Spleen (tissue), 11 donors: ENCODE measurements around the gene ABTB2. TPM values are rescaled to one million over a fixed set of nuclear protein-coding genes. Genes with fewer than 3 reads are reported as not detected.

Experiments
- DNase-seq: peaks from one replicate; pipeline ENCODE4 v3.0.0-alpha.2; 2020
- H3K27ac ChIP-seq, 8 donors: fragments of 200-600 bp; sonication (generic) in 7 of 8; 1 replicate in 4 of 8; 2 replicates in 4 of 8; pipeline versions ENCODE4 v1.5.0 to v1.8.0; 2016 to 2021; ENCODE audit warnings: inconsistent platforms in 4 of 8, mild to moderate bottlenecking in 4 of 8, moderate library complexity in 1 of 8
- H3K27me3 ChIP-seq, 7 donors: fragments of 200-600 bp; sonication (generic) in 6 of 7; replicated peaks in 1 of 7; 1 replicate in 4 of 7; 2 replicates in 3 of 7; pipeline versions ENCODE4 v1.5.0 to v1.8.0; 2016 to 2021; ENCODE audit warnings: inconsistent platforms in 3 of 7, mild to moderate bottlenecking in 1 of 7
- H3K36me3 ChIP-seq, 6 donors: fragments of 200-600 bp; sonication (generic) in 5 of 6; 1 replicate in 4 of 6; 2 replicates in 2 of 6; pipeline versions ENCODE4 v1.5.0 to v1.8.0; 2016 to 2021; ENCODE audit warnings: inconsistent platforms in 2 of 6
- H3K4me1 ChIP-seq, 6 donors: fragments of 200-600 bp; sonication (generic) in 5 of 6; 1 replicate in 3 of 6; 2 replicates in 3 of 6; pipeline versions ENCODE4 v1.5.0 to v1.8.0; 2016 to 2021; ENCODE audit warnings: inconsistent platforms in 3 of 6
- H3K4me3 ChIP-seq, 8 donors: fragments of 200-600 bp; sonication (generic) in 7 of 8; 1 replicate in 4 of 8; 2 replicates in 4 of 8; pipeline versions ENCODE4 v1.5.0 to v1.8.0; 2016 to 2021; ENCODE audit warnings: inconsistent platforms in 4 of 8, mild to moderate bottlenecking in 4 of 8, moderate library complexity in 2 of 8
- H3K9me3 ChIP-seq, 8 donors: fragments of 200-600 bp; sonication (generic) in 7 of 8; 1 replicate in 4 of 8; 2 replicates in 4 of 8; pipeline versions ENCODE4 v1.5.0 to v1.8.0; 2016 to 2021; ENCODE audit warnings: inconsistent platforms in 4 of 8
- POLR2A ChIP-seq, 3 donors: fragments of 450-650 bp; IDR thresholded peaks; one replicate each; pipeline ENCODE4 v1.5.1; 2017; ENCODE audit warnings: antibody characterized with exemption in 3 of 3, mild to moderate bottlenecking in 1 of 3
- POLR2AphosphoS5 ChIP-seq, 3 donors: sonication (generic); formaldehyde crosslinking; IDR thresholded peaks; one replicate each; pipeline ENCODE4 v1.5.1; 2017; ENCODE audit warnings: antibody characterized with exemption in 3 of 3
- WGBS, 5 donors: extraction: QIAGEN DNeasy Blood & Tissue Kit in 3 of 5; methylation state at CpG; one replicate each; pipeline versions ENCODE4 v1.1.5 to v1.1.7; 2013 to 2018; 5-methylcytosine and 5-hydroxymethylcytosine counted together
- intact Hi-C: fragments of 100-400 bp; cut with DNase I; formaldehyde crosslinking; loops from one replicate; pipeline ENCODE4 v1.15.0; 2023; ENCODE audit warnings: low total_unique reads
- polyA plus RNA-seq, 3 donors: library from polyadenylated mRNA; stranded (reverse); fragments of 200-250 nt; gene quantifications; one replicate each; pipeline ENCODE4 v1.2.1, GENCODE V29; 2013
- total RNA-seq, 7 donors: library from RNA; depleted of rRNA in 3 of 7; stranded (reverse); fragments of >200 nt in 3 of 7; fragmentation: NEBNext Ultra II Directional in 4 of 7; extraction: Animal tissue kit (Norgen Biotek cat#: 25700) in 4 of 7; gene quantifications; one replicate each; pipeline versions ENCODE4 v1.1.0 to v1.2.1, GENCODE V29; 2016 to 2021
- TF ChIP-seq, protein P1 (sequence below), 11 experiments: fragments of 200-600 bp in 7 of 11; fragments of 450-650 bp in 4 of 11; sonication (generic) in 4 of 11; IDR thresholded peaks in 8 of 11; conservative IDR thresholded peaks in 3 of 11; 1 replicate in 7 of 11; 2 replicates in 4 of 11; pipeline versions ENCODE4 v1.4.0 to v1.8.0; 2016 to 2021; ENCODE audit warnings: antibody characterized with exemption in 11 of 11, inconsistent platforms in 4 of 11, mild to moderate bottlenecking in 1 of 11
- donor health status: healthy with polysubstance abuse.
- donor health status: DM: no; HTN: no; CAD: no; lungs with moderate emphysema.
- donor health status: DM: no; HTN: no; CAD: no.
- donor health status: Bipolar disorder and iron deficiency.
- donor health status: healthy.
- donor health status: DM: no; HTN: no; CAD: no.
- donor health status: DM: yes; HTN: yes; CAD: no.

Gene ABTB2
- total and polyA plus RNA-seq, 10 donors = 0.41 to 2.9 (median 1.7) TPM

DNA sequence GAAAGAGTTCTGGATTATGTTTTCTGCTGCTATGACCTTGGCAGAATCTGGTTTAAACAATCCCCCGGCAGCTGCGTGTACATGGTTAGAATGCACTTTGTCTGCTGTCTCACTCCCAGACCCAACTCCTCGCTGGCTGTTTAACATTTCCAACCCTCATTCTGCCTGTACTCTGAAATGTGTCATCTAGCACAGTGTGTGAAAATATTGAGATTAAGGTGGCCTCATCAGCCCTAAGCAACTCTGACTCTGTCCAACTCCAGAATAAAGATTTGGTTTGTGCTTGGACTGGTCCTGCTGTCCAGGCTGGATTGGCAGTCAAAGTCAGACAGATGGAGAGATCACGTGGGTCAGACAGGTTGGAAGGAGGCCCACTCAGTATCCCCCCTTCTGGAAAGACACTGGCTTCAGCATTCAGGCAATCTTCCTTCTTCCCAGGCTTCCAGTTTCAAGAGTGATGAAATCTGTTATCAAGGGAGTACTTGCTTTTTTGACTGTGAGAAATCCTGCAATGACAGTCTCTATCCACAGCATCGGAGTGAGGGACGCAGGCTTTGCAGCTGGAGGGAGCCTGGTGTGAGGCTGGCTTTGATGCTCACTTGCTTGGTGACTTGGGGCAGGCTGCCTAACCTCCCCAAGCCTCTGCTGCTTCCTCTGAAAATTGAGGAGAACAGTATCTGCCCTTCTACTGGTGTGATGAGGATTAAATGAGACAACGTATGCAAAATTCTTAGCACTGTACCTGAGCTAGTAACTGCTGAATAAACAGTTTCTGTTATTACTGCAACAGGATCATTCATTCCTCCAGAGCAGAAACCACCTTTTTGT lies 29.8 kb downstream of the ABTB2 start:
- Histone ChIP-seq H3K4me3 (no peak overlapping the region), H3K27me3 (no peaks in the 10 kb centered on the region), H3K4me1 (no peaks in the 10 kb centered on the region), H3K36me3 (no peaks in the 10 kb centered on the region), H3K9me3 (no peaks in the 10 kb centered on the region), H3K27ac (no peak overlapping the region)
- 76 to 89% (median 80%) methylated on average over 7 of the region's 7 CpGs for WGBS, 5 donors
- TF ChIP-seq POLR2A (IDR thresholded peaks at IDR 0.05) (no peak), POLR2AphosphoS5 (IDR thresholded peaks at IDR 0.05) (no peak)
- TF ChIP-seq, protein P1, sequence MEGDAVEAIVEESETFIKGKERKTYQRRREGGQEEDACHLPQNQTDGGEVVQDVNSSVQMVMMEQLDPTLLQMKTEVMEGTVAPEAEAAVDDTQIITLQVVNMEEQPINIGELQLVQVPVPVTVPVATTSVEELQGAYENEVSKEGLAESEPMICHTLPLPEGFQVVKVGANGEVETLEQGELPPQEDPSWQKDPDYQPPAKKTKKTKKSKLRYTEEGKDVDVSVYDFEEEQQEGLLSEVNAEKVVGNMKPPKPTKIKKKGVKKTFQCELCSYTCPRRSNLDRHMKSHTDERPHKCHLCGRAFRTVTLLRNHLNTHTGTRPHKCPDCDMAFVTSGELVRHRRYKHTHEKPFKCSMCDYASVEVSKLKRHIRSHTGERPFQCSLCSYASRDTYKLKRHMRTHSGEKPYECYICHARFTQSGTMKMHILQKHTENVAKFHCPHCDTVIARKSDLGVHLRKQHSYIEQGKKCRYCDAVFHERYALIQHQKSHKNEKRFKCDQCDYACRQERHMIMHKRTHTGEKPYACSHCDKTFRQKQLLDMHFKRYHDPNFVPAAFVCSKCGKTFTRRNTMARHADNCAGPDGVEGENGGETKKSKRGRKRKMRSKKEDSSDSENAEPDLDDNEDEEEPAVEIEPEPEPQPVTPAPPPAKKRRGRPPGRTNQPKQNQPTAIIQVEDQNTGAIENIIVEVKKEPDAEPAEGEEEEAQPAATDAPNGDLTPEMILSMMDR (IDR thresholded peaks at IDR 0.05 in 8 of 11, conservative IDR thresholded peaks at IDR 0.05 in 3 of 11) = no peak
- no peak for DNase-seq
- intact Hi-C loops = no loop called here

DNA sequence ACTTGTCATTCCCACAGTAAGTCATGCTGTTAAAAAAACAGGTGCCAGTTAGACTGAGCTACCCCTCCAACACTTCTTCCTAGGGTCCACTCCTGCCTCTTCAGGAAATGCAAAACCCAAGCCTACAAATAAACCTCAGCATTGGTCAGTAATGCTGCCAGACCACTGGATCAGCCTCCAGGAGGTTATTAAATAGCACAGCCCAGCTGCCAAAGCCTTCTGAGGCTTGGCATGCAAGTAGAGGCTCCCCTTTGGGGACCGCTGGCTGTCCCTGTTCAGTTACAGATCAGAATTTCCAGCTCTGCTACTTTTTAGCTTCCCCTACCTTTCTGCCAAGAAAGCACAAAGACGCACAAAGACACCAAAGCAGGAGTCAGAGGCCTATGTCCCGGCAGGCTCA lies 33.3 kb downstream of the ABTB2 start:
- H3K27me3 ChIP-seq = no peaks in the 10 kb centered on the region
- TF ChIP-seq POLR2AphosphoS5 (IDR thresholded peaks at IDR 0.05) (no peak), POLR2A (IDR thresholded peaks at IDR 0.05) (no peak)
- TF ChIP-seq, protein P1 (IDR thresholded peaks at IDR 0.05 in 8 of 11, conservative IDR thresholded peaks at IDR 0.05 in 3 of 11) = no peak
- 86 to 94% (median 92%) methylated on average over 3 of the region's 3 CpGs for WGBS, 5 donors
- H3K27ac ChIP-seq = no peak overlapping the region
- H3K9me3 ChIP-seq = no peaks in the 10 kb centered on the region
- no peaks in the 10 kb centered on the region for H3K36me3 ChIP-seq
- intact Hi-C loops = no loop called here
- no peak overlapping the region for H3K4me3 ChIP-seq
- no peaks in the 10 kb centered on the region for H3K4me1 ChIP-seq
- no peak for DNase-seq

DNA sequence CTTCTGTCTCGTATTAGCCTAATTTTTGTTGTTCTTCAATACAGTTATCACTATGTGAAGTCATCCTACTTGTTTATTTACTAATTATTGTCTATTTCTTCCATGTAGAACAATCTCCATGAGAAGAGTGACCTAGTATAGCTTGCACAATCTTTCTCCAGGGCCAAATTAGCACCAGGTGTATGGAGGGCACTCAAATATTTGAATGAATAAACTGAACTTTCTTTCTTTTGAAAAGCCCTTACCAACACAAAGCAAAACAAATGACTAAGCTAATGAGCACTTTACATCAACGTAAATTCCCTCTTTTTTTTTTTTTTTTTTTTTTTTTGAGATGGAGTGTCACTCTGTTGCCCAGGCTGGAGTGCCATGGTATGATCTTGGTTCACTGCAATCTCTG lies 34.2 kb downstream of the ABTB2 start:
- peaks cover 0 to 8% (median 0%) of the 10 kb centered on the region in 6 donors for H3K4me1 ChIP-seq
- no peak overlapping the region for H3K4me3 ChIP-seq
- H3K27ac ChIP-seq = no peak overlapping the region
- 38 to 86% (median 61%) methylated on average over 2 of the region's 2 CpGs for WGBS, 5 donors
- DNase-seq = no peak
- TF ChIP-seq POLR2AphosphoS5 (IDR thresholded peaks at IDR 0.05) = no peak
- TF ChIP-seq, protein P1 (IDR thresholded peaks at IDR 0.05 in 8 of 11, conservative IDR thresholded peaks at IDR 0.05 in 3 of 11) = no peak
- TF ChIP-seq POLR2A (IDR thresholded peaks at IDR 0.05) = no peak
- intact Hi-C loops = no loop called here
- no peaks in the 10 kb centered on the region for H3K36me3 ChIP-seq
- no peaks in the 10 kb centered on the region for H3K27me3 ChIP-seq
- H3K9me3 ChIP-seq = no peaks in the 10 kb centered on the region

DNA sequence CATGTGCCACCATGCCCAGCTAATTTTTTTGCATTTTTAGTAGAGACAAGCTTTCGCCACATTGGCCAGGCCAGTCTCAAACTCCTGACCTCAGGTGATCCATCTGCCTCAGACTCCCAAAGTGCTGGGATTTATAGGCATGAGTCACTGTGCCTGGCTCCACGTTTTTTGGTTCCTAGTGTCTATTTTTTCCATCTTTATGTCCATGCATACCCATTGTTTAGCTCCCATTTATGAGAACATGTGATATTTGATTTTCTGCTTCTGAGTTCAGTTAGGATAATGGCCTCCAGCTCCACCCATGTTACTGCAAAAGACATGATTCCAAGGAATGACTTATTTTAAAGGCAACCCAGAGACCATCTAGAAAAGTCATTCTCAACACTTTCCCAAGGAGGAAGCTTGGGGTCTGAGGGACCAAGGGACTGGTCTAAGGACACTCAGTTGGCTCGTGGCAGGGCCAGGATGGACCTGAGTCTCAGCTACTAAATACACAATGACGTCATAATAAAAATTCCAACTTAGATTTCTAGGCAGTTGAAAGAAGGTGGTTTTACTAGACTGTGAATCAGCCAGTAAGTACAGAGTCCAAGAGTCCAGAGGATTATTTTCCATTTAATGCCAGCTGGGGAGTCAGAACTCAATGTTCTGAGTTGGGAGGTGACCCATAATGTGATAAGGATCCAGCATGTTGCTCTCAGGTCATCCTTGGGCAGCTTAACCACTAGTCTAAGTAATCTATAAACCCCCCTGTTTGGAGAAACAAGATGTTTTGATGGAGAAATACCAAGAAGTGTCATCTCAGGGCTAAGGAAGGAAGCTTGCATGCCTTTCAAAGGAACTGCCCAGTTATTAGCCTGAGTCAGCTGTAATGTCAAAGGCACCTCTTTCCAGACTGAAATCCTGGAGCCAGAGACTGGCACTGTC lies 39.4 kb downstream of the ABTB2 start:
- no peak overlapping the region for H3K27ac ChIP-seq
- no peaks in the 10 kb centered on the region for H3K36me3 ChIP-seq
- intact Hi-C loops = no loop called here
- no peak overlapping the region for H3K4me3 ChIP-seq
- no peak for DNase-seq
- peaks cover 0 to 8% (median 0%) of the 10 kb centered on the region in 6 donors for H3K4me1 ChIP-seq
- no peaks in the 10 kb centered on the region for H3K9me3 ChIP-seq
- TF ChIP-seq, protein P1 (IDR thresholded peaks at IDR 0.05 in 8 of 11, conservative IDR thresholded peaks at IDR 0.05 in 3 of 11) = no peak
- no peak for TF ChIP-seq POLR2A (IDR thresholded peaks at IDR 0.05)
- TF ChIP-seq POLR2AphosphoS5 (IDR thresholded peaks at IDR 0.05) = no peak
- H3K27me3 ChIP-seq = no peaks in the 10 kb centered on the region
- WGBS, 5 donors = 75 to 91% (median 85%) methylated on average over 4 of the region's 4 CpGs
